ENCODE data around the gene SPATS2L. TPM values are rescaled to one million over a fixed set of nuclear protein-coding genes. Genes with fewer than 3 reads are reported as not detected.
A peak's percentile ranks its signal among the peaks of the same experiment; 100 is the strongest.

Gene SPATS2L
- total and polyA plus RNA-seq, 9 donors, result 36.5 to 93.0 (median 70.6) TPM

- WGBS, 3 donors, result 0% methylated on average over 45 to 115 of the region's 120 CpGs
- no peaks in the 10 kb centered on the region for H3K36me3 ChIP-seq
- TF ChIP-seq POLR2A (IDR thresholded peaks at IDR 0.05) (no peak), EP300 (IDR thresholded peaks at IDR 0.05) (no peak), CTCF (IDR thresholded peaks at IDR 0.05) (no peak)
- intact Hi-C loops (cut with DNase I), result loop anchor here (10.0 kb wide), 3 partner anchors 168 to 322 kb away; no protein-coding TSS in a partner anchor
- H3K27ac ChIP-seq, result peak overlapping the region; percentile 95
- H3K4me1 ChIP-seq (ENCODE audit: insufficient read depth), result peaks cover 6% of the 10 kb centered on the region
- H3K27me3 ChIP-seq, result no peaks in the 10 kb centered on the region
- H3K9me3 ChIP-seq, result no peaks in the 10 kb centered on the region
- peak overlapping the region; percentile 73 for H3K4me3 ChIP-seq
- DNase-seq, result peak; percentile 44 to 70 (median 49)
These were observed 634 bp downstream of the SPATS2L start for GRCh38 chr2:200306931-200307723.

- intact Hi-C loops (cut with DNase I), result loop anchor here (10.0 kb wide), 3 partner anchors 167 to 323 kb away; no protein-coding TSS in a partner anchor
These were observed 1.4 kb downstream of the SPATS2L start for GRCh38 chr2:200307724-200308545.

GRCh38 chr2:200308546-200309295 lies 2.2 kb downstream of the SPATS2L start:
- intact Hi-C loops (cut with DNase I), result loop anchor here (10.0 kb wide), 3 partner anchors 166 to 324 kb away; no protein-coding TSS in a partner anchor
- TF ChIP-seq CTCF (IDR thresholded peaks at IDR 0.05) (no peak), EP300 (IDR thresholded peaks at IDR 0.05) (no peak), POLR2A (IDR thresholded peaks at IDR 0.05) (no peak)
- H3K4me1 ChIP-seq (ENCODE audit: insufficient read depth), result peaks cover 6% of the 10 kb centered on the region
- no peak overlapping the region for H3K4me3 ChIP-seq
- H3K27me3 ChIP-seq, result no peaks in the 10 kb centered on the region
- no peaks in the 10 kb centered on the region for H3K36me3 ChIP-seq
- H3K27ac ChIP-seq, result peak overlapping the region in 1 of 2 donors; percentile 95
- WGBS, 3 donors, result 41 to 47% (median 44%) methylated on average over 5 of the region's 5 CpGs
- no peaks in the 10 kb centered on the region for H3K9me3 ChIP-seq
- no peak for DNase-seq

More at GRCh38 chr2:200307724-200308545, 1.4 kb downstream of the SPATS2L start:
- Histone ChIP-seq H3K36me3 (no peaks in the 10 kb centered on the region), H3K4me1 (ENCODE audit: insufficient read depth) (peaks cover 6% of the 10 kb centered on the region), H3K9me3 (no peaks in the 10 kb centered on the region), H3K27ac (peak overlapping the region; percentile 95), H3K4me3 (peak overlapping the region; percentile 73), H3K27me3 (no peaks in the 10 kb centered on the region)
- 1 to 3% (median 2%) methylated on average over 20 of the region's 20 CpGs for WGBS, 3 donors
- DNase-seq, result no peak
- TF ChIP-seq POLR2A (IDR thresholded peaks at IDR 0.05) (no peak), CTCF (IDR thresholded peaks at IDR 0.05) (no peak), EP300 (IDR thresholded peaks at IDR 0.05) (no peak)

Measured in ovary (tissue), 9 donors.